ENCODE results near the gene LYRM2.
A peak's percentile ranks its signal among the peaks of the same experiment; 100 is the strongest.

LYRM2 gene

GRCh38 chr6:89590133-89590532 lies 48.4 kb downstream of the LYRM2 start:
- no peak for DNase-seq

DNA sequence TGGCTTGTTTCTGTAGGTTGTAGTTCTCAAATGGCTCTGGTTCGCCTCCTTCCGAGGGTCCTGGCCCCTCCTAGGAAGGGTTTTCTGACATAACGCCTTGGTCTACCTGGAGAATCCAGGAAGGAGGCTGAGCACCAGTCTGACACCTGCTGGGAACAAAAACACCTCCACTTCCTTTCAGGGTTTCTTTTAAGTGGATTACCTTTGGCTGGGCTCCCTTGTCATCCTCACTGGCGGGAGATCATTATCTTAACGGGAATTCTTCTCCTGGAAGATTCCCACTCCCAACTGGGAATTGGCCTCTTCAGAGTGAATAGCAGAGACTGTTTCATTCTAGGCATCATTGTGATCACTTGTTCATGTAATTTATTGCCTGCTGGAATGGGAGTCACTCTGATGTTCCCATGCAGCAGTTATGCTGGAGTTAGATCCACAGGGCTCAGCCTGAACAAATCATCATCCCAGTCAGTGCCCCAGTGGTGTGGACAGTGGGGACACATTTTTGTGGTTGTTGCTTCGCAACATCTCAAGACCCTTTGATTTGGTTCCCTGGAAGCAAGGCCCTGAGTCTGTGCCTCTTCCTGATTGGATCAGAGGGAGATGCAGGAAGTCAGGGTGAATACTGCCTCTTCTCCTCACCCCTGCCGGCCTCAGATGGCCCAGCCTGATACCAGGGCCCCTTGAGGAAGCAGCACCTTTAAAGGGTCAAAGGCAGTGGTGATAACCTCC lies 49.1 kb downstream of the LYRM2 start:
- no peak for DNase-seq

DNA sequence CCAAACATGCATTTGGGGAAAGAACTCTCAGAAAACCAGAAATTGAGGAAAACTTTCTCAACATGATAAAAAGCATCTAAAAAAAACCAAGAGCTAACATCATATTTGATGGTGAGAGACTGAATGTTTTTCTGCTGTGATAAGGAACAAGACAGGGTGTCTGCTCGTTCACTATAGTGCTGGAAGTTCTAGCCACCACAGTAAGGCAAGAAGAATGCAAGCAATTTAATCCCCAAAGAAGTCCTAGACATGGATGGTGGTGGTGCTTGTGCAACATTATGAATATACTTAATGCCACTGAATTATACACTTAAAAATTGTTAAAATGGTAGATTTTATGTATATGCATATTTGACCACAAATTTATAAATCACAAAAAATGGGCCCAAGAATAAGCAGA lies 53.4 kb downstream of the LYRM2 start:
- DNase-seq: no peak

DNA sequence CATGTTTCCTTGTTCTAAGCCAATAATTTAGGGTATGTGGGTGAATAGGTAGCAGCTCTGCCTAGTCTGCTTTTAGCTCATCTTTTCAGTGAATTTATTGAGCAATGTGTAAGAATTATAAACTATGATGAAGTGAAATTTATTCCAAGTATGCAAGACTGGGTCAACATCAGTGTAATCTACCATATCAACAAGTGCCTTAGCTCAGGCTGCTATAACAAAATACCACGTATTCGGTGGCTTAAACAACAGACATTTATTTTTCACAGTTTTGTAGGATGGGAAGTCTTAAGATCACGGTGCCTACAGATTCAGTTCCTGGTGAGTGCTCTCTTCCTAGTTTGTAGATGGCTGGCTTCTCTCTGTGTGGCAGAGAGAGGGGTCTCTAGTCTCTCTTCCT lies 54.0 kb downstream of the LYRM2 start:
- no peak for DNase-seq

DNA sequence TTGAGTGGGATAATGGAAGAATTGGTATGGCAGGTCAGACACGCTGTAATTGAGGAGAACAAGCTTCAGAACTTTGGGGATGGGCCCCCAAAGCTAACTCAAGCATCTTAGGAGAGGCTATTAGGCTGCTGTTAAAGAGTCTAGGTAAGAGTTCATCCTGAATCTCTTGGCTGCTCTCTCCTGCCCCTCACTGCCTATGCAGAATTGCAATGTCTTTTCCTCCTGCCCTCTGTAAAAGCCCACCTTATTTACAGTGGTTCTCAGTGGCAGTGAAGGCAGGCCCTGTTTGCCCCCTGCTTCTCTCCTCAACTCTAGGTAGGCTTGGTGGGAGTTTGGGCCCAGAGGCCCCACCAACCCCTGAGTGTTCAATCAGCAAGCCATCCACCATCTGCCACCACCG lies 55.0 kb downstream of the LYRM2 start:
- DNase-seq: no peak

DNA sequence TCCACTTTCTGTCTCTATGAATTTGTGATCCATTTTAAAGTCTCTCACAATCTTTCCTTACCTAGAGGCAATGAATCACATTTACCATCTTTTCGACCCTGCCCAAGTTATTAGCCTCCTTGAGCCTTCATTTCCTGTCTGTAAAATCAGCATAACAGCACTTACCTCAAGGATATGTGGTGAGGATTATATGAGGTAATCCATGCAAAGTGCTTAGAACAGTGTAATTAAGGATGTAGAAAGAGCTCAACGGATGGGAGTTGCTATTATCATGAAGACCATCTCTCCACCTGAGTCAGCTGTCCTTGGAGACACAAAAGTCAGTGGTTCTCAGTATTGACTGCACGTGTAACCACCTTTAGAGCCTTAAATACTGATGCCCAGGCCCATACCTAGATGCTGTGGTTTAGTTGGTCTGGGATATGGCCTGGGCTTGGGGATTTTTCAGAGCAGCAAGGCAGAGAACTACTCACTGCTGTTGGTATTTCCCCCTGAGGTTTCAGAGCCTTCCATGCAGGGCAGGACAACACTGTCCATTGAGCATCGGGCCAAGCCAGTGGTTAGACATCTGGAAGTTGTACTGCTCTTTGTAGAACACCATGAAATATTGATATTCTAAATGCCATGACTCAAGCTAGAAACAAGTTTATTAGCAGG lies 55.8 kb downstream of the LYRM2 start:
- no peak for DNase-seq

- DNase-seq: peak; percentile 40 to 79
Measured at GRCh38 chr6:89581689-89582088, 56.9 kb downstream of the LYRM2 start.

- peak in 1 of 2 experiments; percentile 41 for DNase-seq
Measured at GRCh38 chr6:89580997-89581666, 57.4 kb downstream of the LYRM2 start.

GRCh38 chr6:89575562-89575960 lies 63.0 kb downstream of the LYRM2 start:
- DNase-seq: no peak

DNA sequence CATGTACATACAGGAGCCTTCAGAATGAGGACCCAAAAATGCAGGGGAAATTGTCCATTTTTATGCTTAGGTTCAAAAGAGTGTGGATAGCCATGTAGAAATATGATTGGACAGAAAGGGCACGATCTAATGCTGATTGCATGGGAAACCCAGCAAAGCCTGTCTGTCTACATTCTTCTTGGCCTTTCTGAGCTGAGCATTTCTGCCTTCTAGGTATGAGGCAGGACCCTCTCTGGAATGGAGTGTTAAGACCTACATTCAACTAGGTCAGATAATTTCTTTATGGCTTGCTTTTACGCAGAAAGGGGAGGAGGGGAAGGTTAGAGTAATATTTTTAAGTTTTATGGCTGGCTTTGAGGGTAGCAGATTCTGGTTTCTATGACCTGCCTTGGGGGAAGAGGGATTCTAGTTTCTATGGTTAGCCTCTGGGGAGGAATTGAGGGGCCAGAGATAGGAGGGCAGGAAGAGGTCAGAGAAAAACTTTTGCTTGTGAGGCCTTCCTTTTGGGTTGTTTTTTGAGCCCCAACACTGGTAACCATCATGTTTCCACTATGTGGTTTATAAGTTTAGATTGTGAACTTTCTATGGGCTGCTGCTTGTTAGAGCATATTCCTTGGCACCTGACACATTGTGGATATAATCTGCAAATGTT lies 63.5 kb downstream of the LYRM2 start:
- no peak for DNase-seq

- no peak for DNase-seq
Measured at GRCh38 chr6:89567630-89568390, 70.7 kb downstream of the LYRM2 start.

DNA sequence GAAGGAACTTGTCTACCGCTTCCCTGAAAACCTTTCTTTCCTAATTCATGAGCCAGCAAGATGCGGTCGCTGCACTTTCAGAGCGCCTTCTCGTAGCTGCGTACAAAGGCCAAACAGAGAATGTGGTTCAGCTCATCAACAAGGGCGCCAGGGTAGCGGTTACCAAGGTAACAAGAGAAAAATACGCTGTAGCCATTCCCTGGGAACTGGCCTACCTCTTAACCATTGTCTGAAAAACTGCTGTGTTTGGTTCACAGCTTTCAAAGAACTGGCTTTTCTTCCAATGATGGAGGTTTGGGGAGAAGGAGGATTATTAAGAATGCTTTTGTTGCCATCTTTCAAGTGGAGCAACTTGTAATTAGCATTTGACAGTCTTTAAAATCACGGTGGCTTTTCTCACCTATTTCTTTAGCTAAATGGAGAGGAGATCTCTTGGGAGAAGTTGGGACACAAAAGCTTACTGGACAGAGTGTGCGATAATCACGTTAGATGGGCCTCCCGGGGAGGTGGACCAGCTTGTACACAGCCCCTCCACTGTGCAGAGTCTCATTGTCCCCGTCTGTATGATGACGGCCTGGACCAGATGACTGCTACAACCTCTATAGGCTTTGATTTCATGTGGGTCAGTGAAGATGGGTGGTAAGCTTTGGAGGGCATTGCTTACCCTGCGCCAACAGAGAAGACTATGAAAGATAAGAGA lies 71.5 kb downstream of the LYRM2 start:
- no peak for DNase-seq

GRCh38 chr6:89566008-89566800 lies 72.3 kb downstream of the LYRM2 start:
- no peak for DNase-seq

- DNase-seq: peak in 1 of 2 experiments; percentile 41
Measured at GRCh38 chr6:89564752-89565427, 73.7 kb downstream of the LYRM2 start.

- DNase-seq: no peak
Measured at GRCh38 chr6:89563866-89564265, 74.7 kb downstream of the LYRM2 start.

DNA sequence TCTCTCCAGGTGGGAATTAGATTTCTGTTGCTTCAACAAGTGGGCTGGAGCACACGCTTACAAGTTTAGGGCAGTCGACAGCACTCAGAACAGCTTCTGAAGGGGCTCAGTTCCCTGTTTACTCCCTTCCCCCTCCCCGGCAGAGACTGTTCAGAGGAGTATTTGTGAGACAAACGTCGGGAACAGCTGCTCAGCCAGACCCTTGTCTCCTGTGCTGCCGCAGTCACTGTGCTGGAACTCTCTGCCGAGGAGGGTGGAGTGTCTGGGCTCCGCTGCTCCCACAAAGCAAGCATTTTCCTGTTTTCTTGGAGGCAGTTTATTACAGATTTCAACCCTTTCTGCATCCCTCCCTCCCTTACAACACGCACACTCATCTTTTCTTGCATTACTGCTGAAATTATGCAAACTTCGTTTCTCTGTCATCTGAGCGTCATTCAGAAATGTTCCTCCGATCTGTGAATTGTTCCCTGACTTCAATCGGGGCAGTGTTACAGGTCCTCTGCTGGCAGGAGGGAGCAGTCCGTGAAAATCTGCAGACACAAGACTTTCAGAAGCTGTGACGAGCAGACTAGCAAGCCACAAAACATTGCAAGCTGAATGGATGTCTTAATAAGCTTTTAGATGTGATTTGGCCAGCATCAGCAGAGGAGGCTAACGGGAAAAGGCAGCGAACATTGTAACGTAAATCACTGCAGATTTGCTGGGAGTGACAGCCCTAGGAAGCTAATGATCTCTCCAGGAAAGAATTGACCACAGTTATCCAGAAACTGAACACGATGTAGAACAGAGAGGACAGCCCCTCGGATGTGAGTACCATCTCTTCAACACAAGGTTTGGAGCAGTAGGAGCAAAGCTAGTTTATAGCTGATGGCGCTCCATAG lies 76.2 kb downstream of the LYRM2 start:
- DNase-seq: no peak

DNA sequence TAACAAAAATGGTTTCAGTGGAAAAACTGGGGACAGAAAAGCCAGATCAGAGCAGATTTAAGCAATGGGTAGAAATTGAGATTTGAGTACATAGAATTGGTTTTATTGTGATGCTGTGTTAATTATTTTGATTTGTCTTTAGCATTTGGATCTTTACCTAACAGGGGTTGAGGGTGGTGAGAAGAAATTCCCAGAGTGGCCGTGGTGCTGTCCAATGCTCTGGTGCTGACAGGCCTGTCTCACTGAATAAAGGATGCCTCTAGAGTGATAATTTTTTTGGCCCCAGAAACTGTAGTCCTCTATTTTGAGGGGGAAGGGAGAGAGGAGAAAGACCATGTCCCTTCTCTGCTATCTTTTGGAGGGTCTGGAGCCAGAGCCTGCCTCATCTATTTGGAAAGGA lies 79.1 kb downstream of the LYRM2 start:
- DNase-seq: no peak

GRCh38 chr6:89555806-89556205 lies 82.7 kb downstream of the LYRM2 start:
- DNase-seq: peak; percentile 30 to 64

GRCh38 chr6:89555031-89555430 lies 83.5 kb downstream of the LYRM2 start:
- no peak for DNase-seq

- peak in 1 of 2 experiments; percentile 39 for DNase-seq
Measured at GRCh38 chr6:89554106-89554505, 84.4 kb downstream of the LYRM2 start.

Data from NCI-H2081 (cell line).